IMR-90 (cell line): ENCODE measurements around the gene EML1.

Source experiments
- BHLHE40 ChIP-seq: fragments of 150-350 bp; IDR thresholded peaks from 2 replicates; pipeline ENCODE4 v1.6.1; 2016; ENCODE audit warnings: mild to moderate bottlenecking, low read depth, low read length
- CEBPB ChIP-seq: IDR thresholded peaks from 2 replicates; pipeline ENCODE4 v1.6.1; 2012; ENCODE audit warnings: low read depth, low read length, improper control_type of control experiment
- CHD1 ChIP-seq: IDR thresholded peaks from 2 replicates; pipeline ENCODE4 v1.6.1; 2012; ENCODE audit warnings: low read depth, low read length, improper control_type of control experiment
- FOS ChIP-seq: fragments of 150-350 bp; IDR thresholded peaks from 2 replicates; pipeline ENCODE4 v1.6.1; 2016; ENCODE audit warnings: low read depth, low read length
- MAFK ChIP-seq: IDR thresholded peaks from 2 replicates; pipeline ENCODE4 v1.6.1; 2012; ENCODE audit warnings: low read depth, low read length, improper control_type of control experiment
- MXI1 ChIP-seq: IDR thresholded peaks from 2 replicates; pipeline ENCODE4 v1.6.1; 2012; ENCODE audit warnings: low read depth, mild to moderate bottlenecking, low read length, moderate library complexity, borderline replicate concordance
- POLR2A ChIP-seq: IDR thresholded peaks from 2 replicates; pipeline ENCODE4 v1.6.1; 2012; ENCODE audit warnings: mild to moderate bottlenecking, low read depth, low read length
- RAD21 ChIP-seq: IDR thresholded peaks from 2 replicates; pipeline ENCODE4 v1.6.1; 2012; ENCODE audit warnings: low read length, improper control_type of control experiment
- RCOR1 ChIP-seq: IDR thresholded peaks from 2 replicates; pipeline ENCODE4 v1.6.1; 2012; ENCODE audit warnings: mild to moderate bottlenecking, low read length, improper control_type of control experiment; ENCODE audit not compliant: insufficient replicate concordance
- RFX5 ChIP-seq: IDR thresholded peaks from 2 replicates; pipeline ENCODE4 v1.8.0; 2012; ENCODE audit warnings: low read depth, mild to moderate bottlenecking, low read length, moderate library complexity
- SMC3 ChIP-seq: fragments of 150-350 bp; IDR thresholded peaks from 2 replicates; pipeline ENCODE4 v1.6.1; 2016; ENCODE audit warnings: low read depth, mild to moderate bottlenecking, antibody characterized with exemption, low read length, moderate library complexity
- TF ChIP-seq, protein P1 (sequence below): conservative IDR thresholded peaks from 2 replicates; pipeline ENCODE4 v1.5.1; 2012; ENCODE audit warnings: mild to moderate bottlenecking, low read depth, low read length, improper control_type of control experiment
- TF ChIP-seq, protein P2 (sequence below): fragments of 150-350 bp; IDR thresholded peaks from 2 replicates; pipeline ENCODE4 v1.6.1; 2016; ENCODE audit warnings: low read depth, mild to moderate bottlenecking, low read length, moderate library complexity, borderline replicate concordance
- TF ChIP-seq, protein P3 (sequence below): fragments of 150-350 bp; IDR thresholded peaks from 2 replicates; pipeline ENCODE4 v1.6.1; 2017; ENCODE audit warnings: mild to moderate bottlenecking, antibody characterized with exemption, low read length, low read depth

DNA sequence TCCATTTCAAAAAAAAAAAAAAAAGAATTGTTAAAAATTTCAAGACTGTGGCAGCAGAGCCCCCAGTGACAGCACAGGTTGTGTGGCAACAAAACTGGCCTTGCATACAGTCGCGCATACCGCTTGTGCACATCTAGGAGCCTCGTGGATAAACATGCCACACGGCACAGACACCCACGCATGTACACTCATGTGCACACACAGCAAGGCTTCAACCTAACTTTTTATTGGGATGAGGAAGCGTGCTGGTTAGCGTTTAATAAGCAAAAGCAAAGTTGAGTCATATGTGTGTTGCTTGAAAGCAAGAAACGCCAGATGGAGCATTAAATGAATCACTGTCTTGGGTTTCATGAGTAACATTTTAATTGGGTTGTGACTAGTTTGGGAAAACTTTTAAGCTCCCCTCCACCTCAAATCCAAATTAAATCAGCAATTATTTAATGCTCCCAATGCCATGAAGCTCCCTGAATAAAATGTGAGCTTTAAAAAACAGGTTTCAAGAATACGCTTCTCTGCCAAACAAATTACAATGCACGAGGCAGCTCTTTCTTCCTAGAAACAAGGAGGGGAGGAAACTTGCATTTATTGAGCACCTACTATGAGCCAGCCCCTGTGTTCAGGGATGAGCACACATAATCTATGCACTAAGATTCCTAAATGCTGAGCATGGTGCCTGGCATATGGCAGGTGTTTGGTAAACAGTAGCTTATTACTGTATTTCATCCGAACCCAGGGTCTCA is 35.7 kb upstream of the EML1 start:
- TF ChIP-seq, protein P1, sequence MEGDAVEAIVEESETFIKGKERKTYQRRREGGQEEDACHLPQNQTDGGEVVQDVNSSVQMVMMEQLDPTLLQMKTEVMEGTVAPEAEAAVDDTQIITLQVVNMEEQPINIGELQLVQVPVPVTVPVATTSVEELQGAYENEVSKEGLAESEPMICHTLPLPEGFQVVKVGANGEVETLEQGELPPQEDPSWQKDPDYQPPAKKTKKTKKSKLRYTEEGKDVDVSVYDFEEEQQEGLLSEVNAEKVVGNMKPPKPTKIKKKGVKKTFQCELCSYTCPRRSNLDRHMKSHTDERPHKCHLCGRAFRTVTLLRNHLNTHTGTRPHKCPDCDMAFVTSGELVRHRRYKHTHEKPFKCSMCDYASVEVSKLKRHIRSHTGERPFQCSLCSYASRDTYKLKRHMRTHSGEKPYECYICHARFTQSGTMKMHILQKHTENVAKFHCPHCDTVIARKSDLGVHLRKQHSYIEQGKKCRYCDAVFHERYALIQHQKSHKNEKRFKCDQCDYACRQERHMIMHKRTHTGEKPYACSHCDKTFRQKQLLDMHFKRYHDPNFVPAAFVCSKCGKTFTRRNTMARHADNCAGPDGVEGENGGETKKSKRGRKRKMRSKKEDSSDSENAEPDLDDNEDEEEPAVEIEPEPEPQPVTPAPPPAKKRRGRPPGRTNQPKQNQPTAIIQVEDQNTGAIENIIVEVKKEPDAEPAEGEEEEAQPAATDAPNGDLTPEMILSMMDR: no peak
- no peak; the same call in 1 of the 2 replicates for TF ChIP-seq POLR2A
- TF ChIP-seq RFX5: no peak
- TF ChIP-seq SMC3: no peak
- TF ChIP-seq, protein P2, sequence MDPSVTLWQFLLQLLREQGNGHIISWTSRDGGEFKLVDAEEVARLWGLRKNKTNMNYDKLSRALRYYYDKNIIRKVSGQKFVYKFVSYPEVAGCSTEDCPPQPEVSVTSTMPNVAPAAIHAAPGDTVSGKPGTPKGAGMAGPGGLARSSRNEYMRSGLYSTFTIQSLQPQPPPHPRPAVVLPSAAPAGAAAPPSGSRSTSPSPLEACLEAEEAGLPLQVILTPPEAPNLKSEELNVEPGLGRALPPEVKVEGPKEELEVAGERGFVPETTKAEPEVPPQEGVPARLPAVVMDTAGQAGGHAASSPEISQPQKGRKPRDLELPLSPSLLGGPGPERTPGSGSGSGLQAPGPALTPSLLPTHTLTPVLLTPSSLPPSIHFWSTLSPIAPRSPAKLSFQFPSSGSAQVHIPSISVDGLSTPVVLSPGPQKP: no peak
- TF ChIP-seq, protein P3, sequence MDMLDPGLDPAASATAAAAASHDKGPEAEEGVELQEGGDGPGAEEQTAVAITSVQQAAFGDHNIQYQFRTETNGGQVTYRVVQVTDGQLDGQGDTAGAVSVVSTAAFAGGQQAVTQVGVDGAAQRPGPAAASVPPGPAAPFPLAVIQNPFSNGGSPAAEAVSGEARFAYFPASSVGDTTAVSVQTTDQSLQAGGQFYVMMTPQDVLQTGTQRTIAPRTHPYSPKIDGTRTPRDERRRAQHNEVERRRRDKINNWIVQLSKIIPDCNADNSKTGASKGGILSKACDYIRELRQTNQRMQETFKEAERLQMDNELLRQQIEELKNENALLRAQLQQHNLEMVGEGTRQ: no peak; the same call in 1 of the 2 replicates
- TF ChIP-seq RAD21: no peak
- peak; percentile 65 for TF ChIP-seq MAFK
- peak; percentile 98 for TF ChIP-seq FOS
- TF ChIP-seq RCOR1: peak; percentile 18
- peak; percentile 39; the same call in 1 of the 2 replicates for TF ChIP-seq MXI1
- no peak for TF ChIP-seq CHD1
- TF ChIP-seq BHLHE40: peak; percentile 88
- TF ChIP-seq CEBPB: peak; percentile 77; the same call in 1 of the 2 replicates
